GM12892 (cell line): ENCODE data around the gene ZNF133.
"Not testable (repeated sequence)": the region's sequence is repeated elsewhere in the genome, so short reads cannot be mapped to it uniquely, and the experiment has no call there.

Source experiments
- POLR2A ChIP-seq: IDR thresholded peaks from 2 replicates; pipeline ENCODE4 v1.6.1; 2011; ENCODE audit warnings: low read depth, low read length, control low read depth
- POLR2AphosphoS5 ChIP-seq: IDR thresholded peaks from 2 replicates; pipeline ENCODE4 v1.6.1; 2011; ENCODE audit warnings: low read depth, low read length, control low read depth
- TAF1 ChIP-seq: IDR thresholded peaks from 2 replicates; pipeline ENCODE4 v1.6.1; 2011; ENCODE audit warnings: low read depth, mild to moderate bottlenecking, control low read depth, low read length, borderline replicate concordance

- not testable (repeated sequence) for TF ChIP-seq POLR2A, POLR2AphosphoS5, TAF1
Observed at GRCh38 chr20:18349749-18350148, 61.4 kb downstream of the ZNF133 start.
